NOMO-1 treated with dmso at 0.1 percent for 144 hours (cell line): ENCODE data around the gene DCAF17.
A peak's percentile ranks its signal among the peaks of the same experiment; 100 is the strongest.

Experiments used
- DNase-seq: peaks from one replicate; lab custom pipeline; 2025; ENCODE audit not compliant: unreplicated experiment; lab: John Stamatoyannopoulos, UW

The DCAF17 gene

GRCh38 chr2:171434013-171434989, at the start of gene DCAF17:
Gene DCAF17, plus strand, starts transcription at chr2:171434226. Its CDS starts 352 bp downstream, at chr2:171434578.
- DNase-seq, result peak; percentile 96

GRCh38 chr2:171386627-171387026, 47.4 kb upstream of the DCAF17 start:
- no peak for DNase-seq

GRCh38 chr2:171387052-171387451, 47.0 kb upstream of the DCAF17 start:
- no peak for DNase-seq

- DNase-seq, result no peak
These were observed 44.7 kb upstream of the DCAF17 start for GRCh38 chr2:171389325-171389724.

GRCh38 chr2:171389780-171390179, 44.2 kb upstream of the DCAF17 start:
- no peak for DNase-seq

GRCh38 chr2:171390941-171391516, 43.0 kb upstream of the DCAF17 start:
- no peak for DNase-seq

- no peak for DNase-seq
These were observed 42.5 kb upstream of the DCAF17 start for GRCh38 chr2:171391532-171391931.

- no peak for DNase-seq
These were observed 40.5 kb upstream of the DCAF17 start for GRCh38 chr2:171393487-171393886.

- DNase-seq, result no peak
These were observed 39.8 kb upstream of the DCAF17 start for GRCh38 chr2:171394164-171394740.

- no peak for DNase-seq
These were observed 34.7 kb upstream of the DCAF17 start for GRCh38 chr2:171399292-171399691.

GRCh38 chr2:171400395-171400794, 33.6 kb upstream of the DCAF17 start:
- DNase-seq, result no peak

GRCh38 chr2:171401947-171402346, 32.1 kb upstream of the DCAF17 start:
- DNase-seq, result no peak

- DNase-seq, result no peak
These were observed 31.0 kb upstream of the DCAF17 start for GRCh38 chr2:171402906-171403580.

GRCh38 chr2:171404261-171404660, 29.8 kb upstream of the DCAF17 start:
- DNase-seq, result no peak

GRCh38 chr2:171404719-171405118, 29.3 kb upstream of the DCAF17 start:
- DNase-seq, result no peak

GRCh38 chr2:171405546-171405945, 28.5 kb upstream of the DCAF17 start:
- no peak for DNase-seq

GRCh38 chr2:171406044-171406443, 28.0 kb upstream of the DCAF17 start:
- no peak for DNase-seq

GRCh38 chr2:171407030-171407675, 26.9 kb upstream of the DCAF17 start:
- DNase-seq, result no peak

GRCh38 chr2:171407676-171408044, 26.4 kb upstream of the DCAF17 start:
- DNase-seq, result no peak

- no peak for DNase-seq
These were observed 24.5 kb upstream of the DCAF17 start for GRCh38 chr2:171409436-171409971.

GRCh38 chr2:171410101-171410500, 23.9 kb upstream of the DCAF17 start:
- no peak for DNase-seq
